ENCODE data around the gene CDH20. TPM values are rescaled to one million over a fixed set of nuclear protein-coding genes. Genes with fewer than 3 reads are reported as not detected.

CDH20 gene
- total and polyA plus RNA-seq, 12 donors: 0.07 to 0.39 (median 0.08) TPM; not detected in 8

GRCh38 chr18:61459896-61460648 lies 126.8 kb downstream of the CDH20 start:
- H3K27ac ChIP-seq: no peak overlapping the region

GRCh38 chr18:61464551-61465142 lies 131.4 kb downstream of the CDH20 start:
- no peak overlapping the region for H3K27ac ChIP-seq
- TF ChIP-seq CTCF (IDR thresholded peaks at IDR 0.05): no peak
- 75 to 81% methylated on average over 1 of the region's 1 CpG for WGBS, 2 donors
- ATAC-seq (no peak), DNase-seq (no peak)
- H3K9me3 ChIP-seq: no peaks in the 10 kb centered on the region
- intact Hi-C loops (cut with DNase I): no loop called here
- H3K36me3 ChIP-seq: no peaks in the 10 kb centered on the region
- peaks cover 0 to 1% (median 0%) of the 10 kb centered on the region in 9 donors for H3K4me1 ChIP-seq
- H3K27me3 ChIP-seq: no peaks in the 10 kb centered on the region
- H3K4me3 ChIP-seq: no peak overlapping the region

More at GRCh38 chr18:61459896-61460648, 126.8 kb downstream of the CDH20 start:
- ATAC-seq (peak in 3 of 8 donors; percentile 25 to 69 (median 33)), DNase-seq (no peak)
- intact Hi-C loops (cut with DNase I): no loop called here
- TF ChIP-seq CTCF (IDR thresholded peaks at IDR 0.05): no peak
- no peaks in the 10 kb centered on the region for H3K27me3 ChIP-seq
- peaks cover 0 to 4% (median 0%) of the 10 kb centered on the region in 9 donors for H3K4me1 ChIP-seq
- WGBS, 2 donors: 53 to 55% methylated on average over 4 of the region's 4 CpGs
- H3K4me3 ChIP-seq: no peak overlapping the region
- no peaks in the 10 kb centered on the region for H3K9me3 ChIP-seq
- H3K36me3 ChIP-seq: no peaks in the 10 kb centered on the region

DNA sequence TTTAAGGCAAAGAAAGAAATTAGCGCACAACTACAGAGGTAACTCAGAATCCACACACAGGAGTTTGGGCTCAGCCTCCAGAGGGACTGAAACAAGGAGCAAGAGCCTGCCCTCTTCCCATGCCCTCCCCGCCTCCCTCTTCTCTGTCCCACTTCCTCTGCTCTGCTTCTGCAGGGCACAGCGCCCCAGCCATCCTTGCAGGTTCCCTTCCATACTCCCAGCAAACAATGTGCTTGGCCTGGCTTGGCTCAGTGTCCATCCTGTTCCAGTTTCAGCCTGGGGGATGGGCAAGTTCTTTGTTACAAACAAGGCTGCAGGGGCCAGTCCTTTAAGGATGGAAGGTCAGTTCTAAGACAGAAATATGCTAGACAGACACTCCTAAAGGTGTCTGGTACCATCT lies 133.5 kb downstream of the CDH20 start:
- ATAC-seq: no peak
- no peaks in the 10 kb centered on the region for H3K36me3 ChIP-seq
- 88 to 91% methylated on average over 3 of the region's 3 CpGs for WGBS, 2 donors
- TF ChIP-seq CTCF (IDR thresholded peaks at IDR 0.05): no peak
- DNase-seq: no peak
- H3K27me3 ChIP-seq: no peaks in the 10 kb centered on the region
- H3K9me3 ChIP-seq: no peaks in the 10 kb centered on the region
- peaks cover 0 to 4% (median 0%) of the 10 kb centered on the region in 9 donors for H3K4me1 ChIP-seq
- no peak overlapping the region for H3K27ac ChIP-seq
- H3K4me3 ChIP-seq: no peak overlapping the region
- intact Hi-C loops (cut with DNase I): no loop called here

DNA sequence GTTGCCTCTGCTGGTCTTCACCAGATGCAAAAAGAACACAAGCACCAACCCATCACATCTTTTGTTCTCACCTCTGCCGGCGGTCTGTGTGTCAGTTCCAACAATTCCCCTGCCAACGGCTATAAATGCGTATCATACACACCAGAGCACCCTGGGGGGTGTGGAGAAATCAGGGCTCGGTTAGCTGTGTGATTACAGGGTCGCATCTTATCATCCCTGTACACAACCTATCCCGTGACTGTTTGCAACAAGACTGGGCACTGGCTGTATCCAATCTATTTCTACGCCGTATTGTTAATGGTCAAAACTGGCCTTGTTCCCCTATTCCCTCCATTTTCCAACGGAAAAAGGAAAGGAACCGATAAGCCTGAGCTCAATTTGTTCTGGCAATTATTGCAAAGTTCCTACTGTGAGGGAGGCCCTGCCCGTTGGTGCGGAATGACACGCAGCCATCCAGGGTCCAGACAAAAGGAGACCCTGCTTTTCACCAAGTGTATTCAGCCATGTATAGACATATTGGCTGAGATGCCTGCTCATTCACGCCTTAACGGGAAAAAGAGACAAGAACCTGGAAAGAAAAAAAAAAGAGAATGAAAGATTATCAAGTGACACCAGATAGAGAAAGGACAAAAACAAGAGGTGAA lies 136.9 kb downstream of the CDH20 start:
- DNase-seq: no peak
- Histone ChIP-seq H3K4me1 (peaks cover 0 to 11% (median 0%) of the 10 kb centered on the region in 9 donors), H3K4me3 (no peak overlapping the region), H3K9me3 (no peaks in the 10 kb centered on the region), H3K27me3 (peaks cover 0 to 4% (median 0%) of the 10 kb centered on the region in 7 donors), H3K36me3 (no peaks in the 10 kb centered on the region), H3K27ac (no peak overlapping the region)
- intact Hi-C loops (cut with DNase I): no loop called here
- no peak for ATAC-seq
- WGBS, 2 donors: 87 to 90% methylated on average over 16 of the region's 16 CpGs
- no peak for TF ChIP-seq CTCF (IDR thresholded peaks at IDR 0.05)
